Measurements from ENCODE around the gene OSBPL10.

The OSBPL10 gene

DNA sequence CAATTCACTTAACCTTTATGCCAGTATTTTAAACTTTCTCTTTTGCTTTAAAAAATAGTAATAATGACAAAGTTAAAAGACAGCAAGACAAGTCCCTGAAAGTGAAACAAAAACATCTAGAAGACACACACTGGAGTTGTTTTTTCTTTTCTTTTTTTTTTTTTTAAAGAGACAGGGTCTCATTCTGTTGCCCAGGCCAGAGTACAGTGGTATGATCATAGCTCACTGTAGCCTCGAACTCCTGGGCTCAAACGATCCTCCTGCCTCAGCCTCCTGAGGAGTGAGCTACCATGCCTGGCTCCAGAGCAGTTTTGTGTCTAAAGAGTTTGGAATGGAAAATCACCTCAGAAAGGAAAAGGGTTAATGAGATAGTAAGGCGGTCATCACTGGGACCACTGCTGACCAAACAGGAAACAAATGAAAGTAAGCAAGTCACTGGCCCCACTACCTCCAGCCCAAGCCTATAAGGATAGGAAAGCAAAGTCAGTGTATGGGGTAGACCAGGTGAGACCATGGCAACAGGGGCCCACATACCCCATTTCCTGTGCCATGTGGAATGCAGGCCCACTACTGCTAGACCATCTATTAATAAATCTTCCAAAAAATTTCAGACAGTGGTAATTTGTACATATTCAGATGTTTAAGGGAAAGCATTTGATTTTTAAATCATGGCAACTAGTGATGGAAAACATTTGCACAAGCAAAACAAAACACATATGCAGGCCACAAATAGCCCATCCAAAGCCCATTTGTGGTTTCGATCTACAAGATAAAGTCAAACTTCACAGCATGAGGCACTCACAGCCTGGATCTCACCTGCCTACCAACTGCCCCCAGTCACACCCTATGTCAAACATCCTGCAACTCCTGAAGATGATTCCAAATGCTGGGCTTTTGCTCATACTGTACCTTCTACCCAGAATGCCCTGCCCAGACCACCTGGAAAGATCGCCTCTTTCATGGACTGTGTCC is 62.6 kb downstream of the OSBPL10 start:
- no peak for DNase-seq

DNA sequence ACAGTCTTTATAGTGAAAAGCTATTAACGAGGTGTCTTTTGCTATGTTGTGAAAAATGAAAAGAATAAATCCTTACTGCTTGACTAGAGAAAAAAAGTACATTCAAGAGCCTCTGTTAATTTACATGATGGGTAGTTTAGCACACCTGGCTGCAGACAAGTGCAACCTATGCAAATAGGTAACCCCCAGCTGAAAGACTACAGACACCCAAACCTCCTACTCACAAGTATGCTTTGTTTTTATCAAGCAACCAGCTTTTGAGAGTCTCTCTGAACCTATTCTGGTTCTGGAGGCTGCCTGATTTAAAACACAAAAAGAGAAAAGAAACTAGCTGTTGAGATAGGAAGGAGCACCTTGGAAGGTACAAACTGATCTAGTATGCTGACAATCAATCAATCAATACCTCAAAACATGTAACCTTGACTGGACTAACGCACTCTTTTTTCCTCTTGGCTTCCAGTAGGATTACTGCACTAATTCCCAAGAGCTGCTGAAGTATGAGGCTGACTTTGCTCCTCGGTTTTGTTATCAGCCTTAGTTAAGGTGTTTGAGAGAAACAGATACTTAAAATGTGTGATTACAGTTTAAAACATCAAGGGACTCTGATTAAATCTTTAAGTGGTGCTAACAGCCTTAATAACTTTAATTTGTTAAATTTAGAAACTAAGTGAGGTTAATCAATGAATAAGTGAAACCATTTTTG is 63.6 kb downstream of the OSBPL10 start:
- no peak for DNase-seq

DNA sequence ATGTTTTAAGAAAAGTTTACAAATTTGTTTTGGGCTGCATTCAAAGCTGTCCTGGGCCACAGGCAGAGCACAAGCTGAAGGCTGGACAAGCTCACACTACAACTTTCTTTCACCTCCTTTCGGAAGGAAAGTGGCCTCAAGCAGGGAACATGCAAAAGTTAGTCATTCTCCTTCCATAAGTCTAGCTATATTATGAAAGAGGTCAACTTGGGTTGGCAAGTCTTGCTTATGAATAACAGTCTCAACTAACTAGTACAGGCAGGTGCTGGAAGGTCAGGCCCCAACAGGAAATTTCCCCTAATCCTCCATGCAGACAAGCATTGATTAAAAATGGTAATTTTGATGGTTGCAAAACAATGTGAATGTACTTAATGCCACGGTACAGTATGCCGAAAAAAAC is 69.4 kb downstream of the OSBPL10 start:
- DNase-seq = no peak

DNA sequence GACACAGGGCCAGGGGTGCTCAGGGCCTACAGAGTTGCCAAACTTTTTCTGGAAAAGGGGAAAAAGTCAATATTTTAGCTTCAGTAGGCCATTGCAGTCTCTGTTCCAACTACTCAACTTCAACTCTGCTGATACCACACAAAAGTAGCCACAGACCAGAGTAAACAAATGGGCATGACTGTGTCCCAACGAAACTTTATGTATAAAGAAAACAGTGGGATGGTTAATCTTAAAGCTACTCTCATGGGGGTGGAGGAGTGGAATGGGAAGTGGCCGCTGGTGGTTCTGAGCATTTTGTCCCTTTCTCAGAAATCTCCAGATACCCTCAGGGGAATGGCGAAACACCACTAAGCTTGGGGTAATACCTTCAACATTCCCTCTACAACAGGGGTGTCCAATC is 69.9 kb downstream of the OSBPL10 start:
- DNase-seq = no peak

DNA sequence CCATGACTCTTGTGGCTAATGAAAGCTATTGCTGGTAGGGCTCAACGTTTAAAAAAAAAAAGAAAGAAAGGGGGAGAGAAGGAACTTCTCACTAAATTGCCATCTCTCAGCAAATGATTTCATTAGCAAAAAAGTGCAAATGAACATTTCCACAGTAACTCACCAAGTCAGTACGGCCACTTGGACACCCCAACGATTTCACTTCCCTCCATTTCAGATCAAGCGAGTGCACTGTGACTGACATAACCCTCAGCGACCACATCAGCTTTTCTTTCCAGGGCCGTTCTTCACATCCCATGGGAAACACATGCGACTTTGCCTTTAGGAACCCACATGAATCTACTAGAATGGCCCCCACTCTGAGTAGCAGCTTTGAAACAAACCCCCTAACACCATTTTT is 71.6 kb downstream of the OSBPL10 start:
- no peak for DNase-seq

DNA sequence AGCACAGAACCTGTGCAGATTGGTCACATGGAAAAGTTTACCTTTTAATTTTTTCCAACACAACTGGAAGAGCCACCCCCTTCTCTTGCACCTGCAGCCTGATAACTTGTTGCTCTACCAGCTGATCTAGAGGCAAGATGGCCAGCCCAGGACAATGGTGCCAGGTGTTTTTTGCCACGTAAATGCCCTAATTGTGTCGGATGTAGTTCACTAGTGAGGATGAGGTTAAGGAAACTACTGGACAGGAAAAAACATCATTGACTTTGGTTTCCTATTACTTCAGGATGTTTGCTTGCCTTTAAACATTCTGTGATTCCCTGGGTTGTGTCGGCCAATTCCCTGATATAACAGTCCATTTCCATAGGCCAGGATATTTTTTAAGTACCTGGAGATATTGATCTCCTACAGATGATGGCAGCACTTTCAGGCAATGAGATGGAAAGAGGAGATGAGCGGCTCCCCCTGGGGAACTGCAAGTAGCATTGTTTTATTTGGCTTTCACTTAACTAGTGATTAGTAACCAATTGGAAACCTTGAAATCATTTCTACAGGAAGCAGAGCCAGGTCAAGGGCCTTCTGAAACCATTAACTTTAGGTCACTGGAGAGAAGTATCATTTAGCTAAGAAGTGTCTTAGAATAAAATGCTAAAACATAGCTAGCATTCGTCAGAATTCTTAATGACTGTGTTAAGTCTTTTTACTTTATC is 72.5 kb downstream of the OSBPL10 start:
- no peak for DNase-seq

- DNase-seq = no peak
Observed at GRCh38 chr3:31906182-31906581, 74.9 kb downstream of the OSBPL10 start.

GRCh38 chr3:31903686-31904431 is 77.2 kb downstream of the OSBPL10 start:
- no peak for DNase-seq

DNA sequence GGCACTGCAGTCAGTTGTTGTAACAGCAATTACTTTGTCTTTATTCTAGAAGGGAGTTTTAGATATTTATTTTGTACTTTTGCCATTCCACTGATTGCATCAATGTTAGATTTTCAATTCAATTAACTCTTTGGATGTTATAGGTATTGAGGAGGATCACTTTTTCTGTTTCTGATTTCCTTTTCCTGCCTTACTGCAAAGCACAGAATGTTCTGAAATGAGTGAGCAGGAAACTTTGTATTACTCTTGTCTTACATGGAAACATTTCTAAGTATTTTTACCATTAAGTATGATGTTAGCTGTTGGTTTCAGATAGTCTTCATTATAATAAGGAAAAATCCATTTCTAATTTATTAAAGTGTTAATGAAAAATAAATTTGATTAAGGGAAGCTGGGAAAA is 80.5 kb downstream of the OSBPL10 start:
- DNase-seq = no peak

DNA sequence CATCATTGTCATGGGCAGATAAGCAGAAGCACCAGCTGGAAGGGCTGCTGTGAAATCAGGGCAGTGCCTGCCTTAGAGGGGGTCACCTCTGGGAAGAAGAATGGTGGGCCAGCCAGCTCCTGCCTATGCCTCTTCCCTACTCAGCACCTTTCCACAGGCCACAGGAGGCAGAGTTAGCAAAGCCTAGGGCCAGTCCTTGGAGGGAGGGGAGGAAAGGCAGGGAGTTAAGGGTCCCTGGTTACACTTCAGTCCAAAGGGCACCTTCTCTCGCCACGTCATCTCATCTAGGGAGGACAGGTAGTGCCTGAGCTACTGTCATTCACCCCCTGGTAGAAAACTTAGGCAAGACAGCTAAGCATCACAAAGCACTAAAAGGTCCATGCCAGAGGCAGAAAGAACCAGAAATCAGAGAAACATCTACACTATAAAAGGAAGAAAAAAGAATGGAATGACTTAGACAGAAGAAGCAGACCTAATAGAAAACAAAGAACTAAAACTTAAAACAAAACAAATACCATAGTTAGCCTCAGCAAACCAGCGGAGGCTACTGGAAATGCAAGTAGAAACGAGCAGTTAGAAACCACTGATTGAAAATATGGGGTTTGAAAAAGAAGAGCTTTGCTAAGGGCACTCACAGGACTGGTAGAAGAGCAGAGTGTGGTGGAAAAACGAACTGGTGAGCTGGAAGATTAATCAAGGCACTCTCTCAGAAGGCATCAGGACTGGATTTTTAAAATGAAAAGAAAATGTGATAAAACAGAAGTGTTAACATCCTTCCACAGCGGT is 84.2 kb downstream of the OSBPL10 start:
- DNase-seq = no peak

DNA sequence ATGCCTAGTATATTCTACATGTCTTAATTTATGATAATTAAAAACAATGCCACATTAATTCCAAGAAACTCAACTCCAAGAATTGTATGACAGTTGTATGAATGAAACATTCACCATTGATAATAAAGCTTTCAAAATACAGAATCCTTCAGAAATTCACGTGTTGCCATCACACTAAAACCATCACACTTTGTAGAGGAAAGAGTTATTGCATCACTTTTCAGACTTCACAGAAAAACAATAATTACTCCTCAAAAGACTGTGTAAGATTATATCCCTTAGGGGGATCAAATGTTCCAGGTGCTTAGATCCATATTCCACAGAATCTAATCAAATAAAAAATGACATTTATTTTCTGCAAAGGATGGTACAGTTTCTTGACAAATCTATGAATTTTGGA is 85.0 kb downstream of the OSBPL10 start:
- no peak for DNase-seq

DNA sequence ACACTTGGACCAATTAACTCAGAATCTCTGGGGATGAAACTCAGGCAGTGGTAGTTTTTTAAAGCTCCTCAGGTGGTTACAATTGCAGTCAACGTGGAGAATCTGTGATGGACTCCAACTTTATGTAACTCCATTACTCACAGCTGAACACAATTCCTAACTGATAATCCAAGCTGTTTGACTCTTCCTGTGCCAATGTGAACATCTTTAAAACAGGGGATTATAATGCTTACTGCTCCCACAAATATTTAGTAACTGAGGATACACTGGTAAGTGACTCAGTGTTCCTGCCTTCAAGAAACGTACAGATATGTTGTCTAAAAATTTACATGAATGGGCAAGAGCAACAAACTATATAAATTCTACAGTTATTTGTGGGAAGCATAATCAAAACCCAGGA is 85.6 kb downstream of the OSBPL10 start:
- no peak for DNase-seq

DNA sequence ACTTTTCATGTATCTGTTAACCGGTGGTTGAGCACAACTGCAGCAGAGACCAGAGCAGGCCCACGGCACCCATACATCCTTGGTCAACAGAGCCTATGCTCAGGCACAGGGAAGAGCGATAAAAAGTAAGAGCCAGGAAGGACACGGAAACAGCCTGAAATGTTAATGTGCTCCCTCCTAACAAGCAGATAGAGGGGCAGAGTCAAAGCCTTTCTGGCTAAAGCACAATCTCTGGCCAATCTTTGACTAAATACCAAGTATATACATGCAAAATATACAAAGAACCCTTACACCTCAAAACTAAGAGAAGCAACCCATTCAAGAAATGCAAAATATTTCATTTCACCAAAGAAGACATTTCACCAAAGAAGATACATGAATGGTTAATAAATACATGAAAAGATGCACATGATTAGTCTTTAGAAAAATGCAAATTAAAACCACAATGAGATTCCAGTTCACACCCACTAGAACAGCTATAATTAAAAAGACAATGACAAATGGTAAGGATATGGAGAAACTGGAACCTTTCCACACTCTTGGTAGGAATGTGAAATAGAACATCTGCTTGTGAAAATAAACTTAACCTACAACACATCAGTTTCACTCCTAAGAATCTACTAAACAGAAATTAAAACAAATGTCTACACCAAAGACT is 88.0 kb downstream of the OSBPL10 start:
- DNase-seq = no peak

DNA sequence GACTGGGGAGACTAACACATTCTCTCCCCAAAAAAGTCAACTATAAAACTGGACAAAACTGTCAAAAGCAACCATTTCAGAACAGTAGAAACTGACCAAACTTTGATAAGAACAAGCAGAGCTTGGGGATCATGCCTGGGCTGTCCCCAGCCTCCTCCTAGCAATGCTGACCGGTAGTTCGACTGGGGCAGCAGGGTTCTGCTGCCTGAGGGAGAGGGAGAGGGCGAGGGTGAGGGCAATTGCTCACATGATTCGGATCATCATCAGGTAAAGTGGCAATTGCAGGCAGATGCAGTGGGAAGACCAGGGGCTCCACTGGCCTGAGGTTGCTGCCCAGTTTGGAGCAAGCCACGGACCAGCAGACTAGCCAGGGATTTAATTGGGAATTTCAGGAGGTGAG is 88.6 kb downstream of the OSBPL10 start:
- no peak for DNase-seq

- DNase-seq = no peak
Observed at GRCh38 chr3:31891876-31892455, 89.1 kb downstream of the OSBPL10 start.

- DNase-seq = no peak
Observed at GRCh38 chr3:31890742-31891469, 90.2 kb downstream of the OSBPL10 start.

GRCh38 chr3:31890007-31890406 is 91.1 kb downstream of the OSBPL10 start:
- no peak for DNase-seq

DNA sequence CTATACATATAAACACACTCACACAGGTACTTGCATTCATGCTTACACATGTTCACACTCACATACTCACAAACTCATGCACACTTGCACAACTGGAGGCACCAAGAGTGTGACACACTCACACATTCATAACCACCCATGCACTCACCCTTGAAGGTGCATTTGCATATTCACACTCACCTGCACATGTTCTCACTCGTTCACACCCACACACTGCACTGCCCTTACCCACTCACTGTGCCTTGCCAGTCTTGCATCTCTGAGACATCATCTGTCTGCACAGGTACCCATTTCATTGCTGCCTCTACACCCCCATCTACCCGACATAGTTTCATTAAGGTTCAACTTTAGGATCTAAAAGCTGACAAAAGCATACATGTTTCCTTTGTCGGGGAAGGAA is 95.8 kb downstream of the OSBPL10 start:
- no peak for DNase-seq

DNA sequence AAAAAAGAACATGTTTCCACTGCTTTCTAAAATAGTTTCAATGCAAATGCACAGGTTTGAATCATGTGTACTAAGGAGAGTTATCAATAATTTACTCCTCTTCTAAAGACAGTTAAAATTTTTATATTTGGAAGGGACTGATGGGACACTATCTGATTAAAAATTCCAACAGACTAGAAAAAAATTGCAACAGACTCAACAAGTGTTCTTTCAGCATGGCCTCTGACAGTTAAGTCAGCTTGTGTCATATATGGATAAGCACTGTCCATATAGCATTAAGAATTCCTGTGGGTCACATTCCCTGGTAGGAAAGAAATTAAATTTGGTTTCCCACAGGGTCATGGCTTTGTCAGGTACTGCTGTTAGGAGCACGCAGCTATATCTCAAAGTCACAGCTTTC is 96.8 kb downstream of the OSBPL10 start:
- DNase-seq = no peak

- DNase-seq = no peak
Observed at GRCh38 chr3:31882895-31883294, 98.2 kb downstream of the OSBPL10 start.

Data from CD4-positive, alpha-beta T cell treated with Interleukin-10 for 1 hour (primary cell).